ENCODE data around the gene PIP5KL1. TPM values are rescaled to one million over a fixed set of nuclear protein-coding genes. Genes with fewer than 3 reads are reported as not detected.
A peak's percentile ranks its signal among the peaks of the same experiment; 100 is the strongest.

The PIP5KL1 gene
- total RNA-seq, 4 donors from 2014 or later, result 4.6 TPM; not detected in 3

DNA sequence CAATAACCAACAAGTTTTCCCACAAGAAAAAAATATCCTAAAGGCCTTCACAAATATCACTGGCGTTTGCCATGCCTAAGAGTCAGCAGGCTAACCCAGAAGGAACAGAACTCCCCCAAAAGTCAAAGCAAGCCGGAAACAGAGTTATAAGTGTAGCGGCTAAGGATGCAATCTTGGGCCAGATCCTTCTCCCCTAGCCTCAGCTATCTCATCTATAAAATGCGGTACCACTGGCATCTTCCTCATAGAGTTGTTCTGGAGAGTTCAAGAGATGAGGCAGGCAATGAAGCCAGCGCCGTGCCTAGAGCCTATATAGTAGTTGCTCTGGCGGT is 6.4 kb upstream of the PIP5KL1 start:
- Histone ChIP-seq H3K27me3 (no peaks in the 10 kb centered on the region), H3K4me3 (peak overlapping the region; percentile 44 to 57 (median 52)), H3K9me3 (no peaks in the 10 kb centered on the region), H3K27ac (peak overlapping the region; percentile 51 to 74 (median 62)), H3K4me1 (peaks cover 8 to 29% (median 20%) of the 10 kb centered on the region in 4 donors), H3K36me3 (no peaks in the 10 kb centered on the region)
- TF ChIP-seq EP300 (IDR thresholded peaks at IDR 0.05; ENCODE audit: low read depth), result no peak
- TF ChIP-seq POLR2AphosphoS5 (IDR thresholded peaks at IDR 0.05), result no peak
- TF ChIP-seq, protein P1, sequence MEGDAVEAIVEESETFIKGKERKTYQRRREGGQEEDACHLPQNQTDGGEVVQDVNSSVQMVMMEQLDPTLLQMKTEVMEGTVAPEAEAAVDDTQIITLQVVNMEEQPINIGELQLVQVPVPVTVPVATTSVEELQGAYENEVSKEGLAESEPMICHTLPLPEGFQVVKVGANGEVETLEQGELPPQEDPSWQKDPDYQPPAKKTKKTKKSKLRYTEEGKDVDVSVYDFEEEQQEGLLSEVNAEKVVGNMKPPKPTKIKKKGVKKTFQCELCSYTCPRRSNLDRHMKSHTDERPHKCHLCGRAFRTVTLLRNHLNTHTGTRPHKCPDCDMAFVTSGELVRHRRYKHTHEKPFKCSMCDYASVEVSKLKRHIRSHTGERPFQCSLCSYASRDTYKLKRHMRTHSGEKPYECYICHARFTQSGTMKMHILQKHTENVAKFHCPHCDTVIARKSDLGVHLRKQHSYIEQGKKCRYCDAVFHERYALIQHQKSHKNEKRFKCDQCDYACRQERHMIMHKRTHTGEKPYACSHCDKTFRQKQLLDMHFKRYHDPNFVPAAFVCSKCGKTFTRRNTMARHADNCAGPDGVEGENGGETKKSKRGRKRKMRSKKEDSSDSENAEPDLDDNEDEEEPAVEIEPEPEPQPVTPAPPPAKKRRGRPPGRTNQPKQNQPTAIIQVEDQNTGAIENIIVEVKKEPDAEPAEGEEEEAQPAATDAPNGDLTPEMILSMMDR (IDR thresholded peaks at IDR 0.05), result no peak
- TF ChIP-seq POLR2A (IDR thresholded peaks at IDR 0.05), result no peak
- no peak for DNase-seq
- in situ Hi-C loops (cut with MboI; ENCODE audit: low pct_ligation_motif_present in 1 of 4, low pct_unique_long_range_greater_than_20kb in 1 of 4, low sequenced_read_pairs in 3 of 4) (no loop called here), intact Hi-C loops (cut with DNase I; ENCODE audit: low total_unique reads) (no loop called here)
- 7% methylated on average over 7 of the region's 7 CpGs; no CpG with 5 or more reads in 1 of the 2 donors for WGBS, 2 donors (ENCODE audit: low coverage in 1 of 2)

- TF ChIP-seq POLR2A (IDR thresholded peaks at IDR 0.05), result no peak
- TF ChIP-seq EP300 (IDR thresholded peaks at IDR 0.05; ENCODE audit: low read depth), result no peak
- TF ChIP-seq POLR2AphosphoS5 (IDR thresholded peaks at IDR 0.05), result no peak
- TF ChIP-seq, protein P1 (IDR thresholded peaks at IDR 0.05), result no peak
- in situ Hi-C loops (cut with MboI; ENCODE audit: low pct_ligation_motif_present in 1 of 4, low pct_unique_long_range_greater_than_20kb in 1 of 4, low sequenced_read_pairs in 3 of 4), result no loop called here
- Histone ChIP-seq H3K4me1 (peaks cover 8 to 32% (median 22%) of the 10 kb centered on the region in 4 donors), H3K27ac (no peak overlapping the region), H3K36me3 (no peaks in the 10 kb centered on the region), H3K4me3 (peak overlapping the region in 2 of 4 donors; percentile 44 to 57), H3K9me3 (no peaks in the 10 kb centered on the region), H3K27me3 (peaks cover under 1% of the 10 kb centered on the region)
- no peak for DNase-seq
- intact Hi-C loops (cut with DNase I; ENCODE audit: low total_unique reads), result no loop called here
- WGBS, 2 donors (ENCODE audit: low coverage in 1 of 2), result 77 to 100% methylated on average over 1 to 14 of the region's 14 CpGs
Observed at GRCh38 chr9:127936347-127936852, 5.8 kb upstream of the PIP5KL1 start.

- in situ Hi-C loops (cut with MboI; ENCODE audit: low pct_ligation_motif_present in 1 of 4, low pct_unique_long_range_greater_than_20kb in 1 of 4, low sequenced_read_pairs in 3 of 4) (no loop called here), intact Hi-C loops (cut with DNase I; ENCODE audit: low total_unique reads) (no loop called here)
- no peak overlapping the region for H3K4me3 ChIP-seq
Observed at GRCh38 chr9:127935765-127936221, 5.2 kb upstream of the PIP5KL1 start.

GRCh38 chr9:127934986-127935385 is 4.4 kb upstream of the PIP5KL1 start:
- WGBS, 2 donors (ENCODE audit: low coverage in 1 of 2), result 0 to 74% methylated on average over 1 to 6 of the region's 11 CpGs
- in situ Hi-C loops (cut with MboI; ENCODE audit: low pct_ligation_motif_present in 1 of 4, low pct_unique_long_range_greater_than_20kb in 1 of 4, low sequenced_read_pairs in 3 of 4), result no loop called here
- H3K36me3 ChIP-seq, result no peaks in the 10 kb centered on the region
- peaks cover 10% of the 10 kb centered on the region for H3K27me3 ChIP-seq
- H3K4me1 ChIP-seq, result peaks cover 17 to 46% (median 35%) of the 10 kb centered on the region in 4 donors
- intact Hi-C loops (cut with DNase I; ENCODE audit: low total_unique reads), result no loop called here
- H3K27ac ChIP-seq, result no peak overlapping the region
- no peak for DNase-seq
- TF ChIP-seq, protein P1 (IDR thresholded peaks at IDR 0.05), result no peak
- TF ChIP-seq POLR2A (IDR thresholded peaks at IDR 0.05) (no peak), EP300 (IDR thresholded peaks at IDR 0.05; ENCODE audit: low read depth) (no peak), POLR2AphosphoS5 (IDR thresholded peaks at IDR 0.05) (no peak)
- H3K4me3 ChIP-seq, result no peak overlapping the region
- H3K9me3 ChIP-seq, result no peaks in the 10 kb centered on the region

More at GRCh38 chr9:127935765-127936221, 5.2 kb upstream of the PIP5KL1 start:
- 69 to 100% methylated on average over 1 to 4 of the region's 4 CpGs for WGBS, 2 donors (ENCODE audit: low coverage in 1 of 2)
- H3K36me3 ChIP-seq, result no peaks in the 10 kb centered on the region
- H3K27me3 ChIP-seq, result peaks cover 5% of the 10 kb centered on the region
- TF ChIP-seq POLR2A (IDR thresholded peaks at IDR 0.05), result no peak
- TF ChIP-seq, protein P1 (IDR thresholded peaks at IDR 0.05), result no peak
- TF ChIP-seq EP300 (IDR thresholded peaks at IDR 0.05; ENCODE audit: low read depth), result no peak
- TF ChIP-seq POLR2AphosphoS5 (IDR thresholded peaks at IDR 0.05), result no peak
- peaks cover 13 to 38% (median 28%) of the 10 kb centered on the region in 4 donors for H3K4me1 ChIP-seq
- DNase-seq, result no peak
- H3K27ac ChIP-seq, result no peak overlapping the region
- H3K9me3 ChIP-seq, result no peaks in the 10 kb centered on the region
